ENCODE results near the gene PARD3. TPM values are rescaled to one million over a fixed set of nuclear protein-coding genes. Genes with fewer than 3 reads are reported as not detected.

The PARD3 gene
- total RNA-seq, 4 donors from 2014 or later, result 150 to 172 (median 165) TPM

- DNase-seq (ENCODE audit: low spot score in 2 of 2), result no peak
- intact Hi-C loops (cut with DNase I; ENCODE audit: low total_unique reads), result no loop called here
- no peak for TF ChIP-seq CTCF (IDR thresholded peaks at IDR 0.05)
- TF ChIP-seq POLR2A (IDR thresholded peaks at IDR 0.05), result no peak
- 83 to 86% methylated on average over 7 of the region's 7 CpGs for WGBS, 2 donors
- no peak overlapping the region for H3K4me3 ChIP-seq (ENCODE audit: low read depth, poor library complexity, severe bottlenecking)
Measured at GRCh38 chr10:34217524-34217923, 597.6 kb downstream of the PARD3 start.

GRCh38 chr10:34216348-34216945 lies 598.6 kb downstream of the PARD3 start:
- DNase-seq (ENCODE audit: low spot score in 2 of 2), result no peak
- H3K4me3 ChIP-seq (ENCODE audit: low read depth, poor library complexity, severe bottlenecking), result no peak overlapping the region
- TF ChIP-seq CTCF (IDR thresholded peaks at IDR 0.05) (no peak), POLR2A (IDR thresholded peaks at IDR 0.05) (no peak)
- intact Hi-C loops (cut with DNase I; ENCODE audit: low total_unique reads), result no loop called here
- 92 to 95% methylated on average over 2 of the region's 2 CpGs for WGBS, 2 donors

DNA sequence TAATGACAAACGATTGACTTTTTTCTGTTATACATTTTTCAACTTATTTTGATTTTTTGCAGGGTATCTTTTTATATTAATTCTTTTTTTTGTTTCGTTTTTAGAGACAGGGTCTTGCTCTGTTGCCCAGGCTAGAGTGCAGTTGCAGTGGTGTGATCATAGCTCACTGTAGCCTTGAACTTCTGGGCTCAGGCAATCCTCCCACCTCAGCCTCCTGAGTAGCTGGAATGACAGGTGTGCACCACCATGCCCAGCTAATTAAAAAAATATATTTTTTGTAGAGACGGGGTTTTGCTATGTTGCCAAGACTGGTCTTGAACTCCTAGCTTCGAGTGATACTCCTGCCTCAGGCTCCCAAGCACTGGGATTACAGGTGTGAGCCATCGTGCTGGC lies 601.3 kb downstream of the PARD3 start:
- TF ChIP-seq POLR2A (IDR thresholded peaks at IDR 0.05), result no peak
- no peak for TF ChIP-seq CTCF (IDR thresholded peaks at IDR 0.05)
- intact Hi-C loops (cut with DNase I; ENCODE audit: low total_unique reads), result no loop called here
- 85 to 92% methylated on average over 5 of the region's 5 CpGs for WGBS, 2 donors

GRCh38 chr10:34213193-34213804 lies 601.8 kb downstream of the PARD3 start:
- DNase-seq (ENCODE audit: low spot score in 2 of 2), result no peak
- H3K4me3 ChIP-seq (ENCODE audit: low read depth, poor library complexity, severe bottlenecking), result no peak overlapping the region
- intact Hi-C loops (cut with DNase I; ENCODE audit: low total_unique reads), result no loop called here
- TF ChIP-seq POLR2A (IDR thresholded peaks at IDR 0.05) (no peak), CTCF (IDR thresholded peaks at IDR 0.05) (no peak)
- 94 to 95% methylated on average over 6 of the region's 6 CpGs for WGBS, 2 donors

More for the DNA sequence above, 601.3 kb downstream of the PARD3 start:
- no peak overlapping the region for H3K4me3 ChIP-seq (ENCODE audit: low read depth, poor library complexity, severe bottlenecking)
- DNase-seq (ENCODE audit: low spot score in 2 of 2), result no peak

GRCh38 chr10:34207343-34207742 lies 607.8 kb downstream of the PARD3 start:
- H3K4me3 ChIP-seq (ENCODE audit: low read depth, poor library complexity, severe bottlenecking), result no peak overlapping the region
- intact Hi-C loops (cut with DNase I; ENCODE audit: low total_unique reads), result no loop called here
- 75 to 80% methylated on average over 3 of the region's 3 CpGs for WGBS, 2 donors
- no peak for DNase-seq (ENCODE audit: low spot score in 2 of 2)
- TF ChIP-seq POLR2A (IDR thresholded peaks at IDR 0.05), result no peak
- TF ChIP-seq CTCF (IDR thresholded peaks at IDR 0.05), result no peak

- H3K4me3 ChIP-seq (ENCODE audit: low read depth, poor library complexity, severe bottlenecking), result no peak overlapping the region
- intact Hi-C loops (cut with DNase I; ENCODE audit: low total_unique reads), result no loop called here
- TF ChIP-seq CTCF (IDR thresholded peaks at IDR 0.05), result no peak
- WGBS, 2 donors, result 67 to 71% methylated on average over 1 of the region's 1 CpG
- DNase-seq (ENCODE audit: low spot score in 2 of 2), result no peak
Measured at GRCh38 chr10:34206935-34207268, 608.2 kb downstream of the PARD3 start.
